Spleen (tissue), 11 donors: ENCODE measurements around the gene CYP26C1. TPM values are rescaled to one million over a fixed set of nuclear protein-coding genes. Genes with fewer than 3 reads are reported as not detected.

Experiments
- DNase-seq: peaks from one replicate; pipeline ENCODE4 v3.0.0-alpha.2; 2020
- H3K27ac ChIP-seq, 8 donors: fragments of 200-600 bp; sonication (generic) in 7 of 8; 1 replicate in 4 of 8; 2 replicates in 4 of 8; pipeline versions ENCODE4 v1.5.0 to v1.8.0; 2016 to 2021; ENCODE audit warnings: inconsistent platforms in 4 of 8, mild to moderate bottlenecking in 4 of 8, moderate library complexity in 1 of 8
- H3K27me3 ChIP-seq, 7 donors: fragments of 200-600 bp; sonication (generic) in 6 of 7; replicated peaks in 1 of 7; 1 replicate in 4 of 7; 2 replicates in 3 of 7; pipeline versions ENCODE4 v1.5.0 to v1.8.0; 2016 to 2021; ENCODE audit warnings: inconsistent platforms in 3 of 7, mild to moderate bottlenecking in 1 of 7
- H3K36me3 ChIP-seq, 6 donors: fragments of 200-600 bp; sonication (generic) in 5 of 6; 1 replicate in 4 of 6; 2 replicates in 2 of 6; pipeline versions ENCODE4 v1.5.0 to v1.8.0; 2016 to 2021; ENCODE audit warnings: inconsistent platforms in 2 of 6
- H3K4me1 ChIP-seq, 6 donors: fragments of 200-600 bp; sonication (generic) in 5 of 6; 1 replicate in 3 of 6; 2 replicates in 3 of 6; pipeline versions ENCODE4 v1.5.0 to v1.8.0; 2016 to 2021; ENCODE audit warnings: inconsistent platforms in 3 of 6
- H3K4me3 ChIP-seq, 8 donors: fragments of 200-600 bp; sonication (generic) in 7 of 8; 1 replicate in 4 of 8; 2 replicates in 4 of 8; pipeline versions ENCODE4 v1.5.0 to v1.8.0; 2016 to 2021; ENCODE audit warnings: inconsistent platforms in 4 of 8, mild to moderate bottlenecking in 4 of 8, moderate library complexity in 2 of 8
- H3K9me3 ChIP-seq, 8 donors: fragments of 200-600 bp; sonication (generic) in 7 of 8; 1 replicate in 4 of 8; 2 replicates in 4 of 8; pipeline versions ENCODE4 v1.5.0 to v1.8.0; 2016 to 2021; ENCODE audit warnings: inconsistent platforms in 4 of 8
- POLR2A ChIP-seq, 3 donors: fragments of 450-650 bp; IDR thresholded peaks; one replicate each; pipeline ENCODE4 v1.5.1; 2017; ENCODE audit warnings: antibody characterized with exemption in 3 of 3, mild to moderate bottlenecking in 1 of 3
- POLR2AphosphoS5 ChIP-seq, 3 donors: sonication (generic); formaldehyde crosslinking; IDR thresholded peaks; one replicate each; pipeline ENCODE4 v1.5.1; 2017; ENCODE audit warnings: antibody characterized with exemption in 3 of 3
- WGBS, 5 donors: extraction: QIAGEN DNeasy Blood & Tissue Kit in 3 of 5; methylation state at CpG; one replicate each; pipeline versions ENCODE4 v1.1.5 to v1.1.7; 2013 to 2018; 5-methylcytosine and 5-hydroxymethylcytosine counted together
- intact Hi-C: fragments of 100-400 bp; cut with DNase I; formaldehyde crosslinking; loops from one replicate; pipeline ENCODE4 v1.15.0; 2023; ENCODE audit warnings: low total_unique reads
- polyA plus RNA-seq, 3 donors: library from polyadenylated mRNA; stranded (reverse); fragments of 200-250 nt; gene quantifications; one replicate each; pipeline ENCODE4 v1.2.1, GENCODE V29; 2013
- total RNA-seq, 7 donors: library from RNA; depleted of rRNA in 3 of 7; stranded (reverse); fragments of >200 nt in 3 of 7; fragmentation: NEBNext Ultra II Directional in 4 of 7; extraction: Animal tissue kit (Norgen Biotek cat#: 25700) in 4 of 7; gene quantifications; one replicate each; pipeline versions ENCODE4 v1.1.0 to v1.2.1, GENCODE V29; 2016 to 2021
- TF ChIP-seq, protein P1 (sequence below), 11 experiments: fragments of 200-600 bp in 7 of 11; fragments of 450-650 bp in 4 of 11; sonication (generic) in 4 of 11; IDR thresholded peaks in 8 of 11; conservative IDR thresholded peaks in 3 of 11; 1 replicate in 7 of 11; 2 replicates in 4 of 11; pipeline versions ENCODE4 v1.4.0 to v1.8.0; 2016 to 2021; ENCODE audit warnings: antibody characterized with exemption in 11 of 11, inconsistent platforms in 4 of 11, mild to moderate bottlenecking in 1 of 11
- donor health status: healthy with polysubstance abuse.
- donor health status: DM: no; HTN: no; CAD: no; lungs with moderate emphysema.
- donor health status: DM: no; HTN: no; CAD: no.
- donor health status: Bipolar disorder and iron deficiency.
- donor health status: healthy.
- donor health status: DM: no; HTN: no; CAD: no.
- donor health status: DM: yes; HTN: yes; CAD: no.

Gene CYP26C1
- total and polyA plus RNA-seq, 10 donors, result 0.04 to 1.3 (median 0.39) TPM

DNA sequence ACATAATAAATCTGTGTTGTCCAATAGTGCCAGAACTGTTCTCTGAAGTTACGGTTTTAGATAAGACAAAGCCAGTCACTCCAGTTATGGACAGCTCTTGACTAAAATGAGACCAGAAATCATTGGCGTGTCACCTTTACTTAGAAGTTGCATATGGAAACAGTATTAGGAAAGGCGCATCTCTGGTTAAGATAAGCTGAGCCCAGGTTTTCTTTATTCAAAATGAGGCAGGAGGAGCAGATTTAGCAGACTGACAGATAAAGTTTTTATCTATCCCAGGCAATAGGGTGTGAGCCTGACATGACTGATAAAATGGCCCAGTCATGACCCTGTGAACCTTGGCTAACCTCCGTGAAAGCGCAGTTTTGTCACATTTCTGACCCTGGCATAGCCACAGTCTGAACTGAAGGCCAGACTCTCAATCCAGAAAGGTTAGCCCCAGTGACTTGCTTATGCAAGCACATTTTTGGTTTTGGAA, 17.3 kb downstream of the CYP26C1 start:
- intact Hi-C loops, result no loop called here
- Histone ChIP-seq H3K27ac (no peak overlapping the region), H3K4me3 (no peak overlapping the region), H3K27me3 (peaks cover 6 to 95% (median 55%) of the 10 kb centered on the region in 7 donors), H3K4me1 (peaks cover 22 to 39% (median 32%) of the 10 kb centered on the region in 6 donors), H3K36me3 (no peaks in the 10 kb centered on the region), H3K9me3 (no peaks in the 10 kb centered on the region)
- TF ChIP-seq POLR2AphosphoS5 (IDR thresholded peaks at IDR 0.05), result no peak
- no peak for TF ChIP-seq POLR2A (IDR thresholded peaks at IDR 0.05)
- TF ChIP-seq, protein P1, sequence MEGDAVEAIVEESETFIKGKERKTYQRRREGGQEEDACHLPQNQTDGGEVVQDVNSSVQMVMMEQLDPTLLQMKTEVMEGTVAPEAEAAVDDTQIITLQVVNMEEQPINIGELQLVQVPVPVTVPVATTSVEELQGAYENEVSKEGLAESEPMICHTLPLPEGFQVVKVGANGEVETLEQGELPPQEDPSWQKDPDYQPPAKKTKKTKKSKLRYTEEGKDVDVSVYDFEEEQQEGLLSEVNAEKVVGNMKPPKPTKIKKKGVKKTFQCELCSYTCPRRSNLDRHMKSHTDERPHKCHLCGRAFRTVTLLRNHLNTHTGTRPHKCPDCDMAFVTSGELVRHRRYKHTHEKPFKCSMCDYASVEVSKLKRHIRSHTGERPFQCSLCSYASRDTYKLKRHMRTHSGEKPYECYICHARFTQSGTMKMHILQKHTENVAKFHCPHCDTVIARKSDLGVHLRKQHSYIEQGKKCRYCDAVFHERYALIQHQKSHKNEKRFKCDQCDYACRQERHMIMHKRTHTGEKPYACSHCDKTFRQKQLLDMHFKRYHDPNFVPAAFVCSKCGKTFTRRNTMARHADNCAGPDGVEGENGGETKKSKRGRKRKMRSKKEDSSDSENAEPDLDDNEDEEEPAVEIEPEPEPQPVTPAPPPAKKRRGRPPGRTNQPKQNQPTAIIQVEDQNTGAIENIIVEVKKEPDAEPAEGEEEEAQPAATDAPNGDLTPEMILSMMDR (IDR thresholded peaks at IDR 0.05 in 8 of 11, conservative IDR thresholded peaks at IDR 0.05 in 3 of 11), result no peak
- no peak for DNase-seq
- WGBS, 5 donors, result 79 to 91% (median 85%) methylated on average over 5 of the region's 5 CpGs

DNA sequence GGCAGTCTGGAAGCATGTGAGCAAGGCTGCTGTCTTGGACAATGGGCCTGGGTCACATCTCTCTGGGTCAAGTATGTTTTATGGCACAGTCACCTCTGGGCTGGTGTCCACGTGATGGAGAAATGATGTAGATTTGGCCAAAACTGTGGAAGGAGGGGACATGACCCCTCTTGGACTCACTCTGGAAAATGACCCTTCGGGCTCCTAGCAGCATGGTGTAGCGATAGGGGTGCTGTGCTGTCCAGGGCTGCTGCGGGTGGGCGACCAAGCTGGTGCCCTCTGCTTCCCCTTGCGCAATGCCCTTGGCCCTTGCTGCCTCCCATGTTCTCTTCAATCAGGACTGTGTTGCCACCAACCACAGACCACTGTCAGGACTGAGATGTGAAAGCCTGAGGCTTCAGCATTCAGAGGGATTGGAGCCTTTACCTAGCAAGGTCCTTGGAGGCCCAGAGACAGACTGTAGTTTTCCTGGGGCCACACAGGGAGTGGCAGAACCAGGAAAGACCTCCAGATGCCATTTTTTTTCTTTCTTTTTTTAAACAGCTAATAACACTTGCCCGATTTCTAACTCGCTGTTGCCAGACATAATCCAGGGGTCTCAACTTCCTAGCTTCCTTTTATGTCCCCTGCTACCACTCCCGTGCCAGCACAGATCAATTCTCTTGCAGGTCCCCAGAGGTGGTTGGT, 19.2 kb downstream of the CYP26C1 start:
- Histone ChIP-seq H3K27ac (no peak overlapping the region), H3K36me3 (no peaks in the 10 kb centered on the region), H3K27me3 (peaks cover 3 to 76% (median 36%) of the 10 kb centered on the region in 7 donors), H3K9me3 (no peaks in the 10 kb centered on the region), H3K4me1 (peaks cover 3 to 19% (median 13%) of the 10 kb centered on the region in 6 donors), H3K4me3 (no peak overlapping the region)
- 45 to 68% (median 53%) methylated on average over 9 of the region's 9 CpGs for WGBS, 5 donors
- TF ChIP-seq, protein P1 (IDR thresholded peaks at IDR 0.05 in 8 of 11, conservative IDR thresholded peaks at IDR 0.05 in 3 of 11), result no peak
- TF ChIP-seq POLR2AphosphoS5 (IDR thresholded peaks at IDR 0.05) (no peak), POLR2A (IDR thresholded peaks at IDR 0.05) (no peak)
- DNase-seq, result peak; percentile 48
- intact Hi-C loops, result loop anchor here (2.0 kb wide), 1 partner anchor 273 kb away; no protein-coding TSS in a partner anchor

DNA sequence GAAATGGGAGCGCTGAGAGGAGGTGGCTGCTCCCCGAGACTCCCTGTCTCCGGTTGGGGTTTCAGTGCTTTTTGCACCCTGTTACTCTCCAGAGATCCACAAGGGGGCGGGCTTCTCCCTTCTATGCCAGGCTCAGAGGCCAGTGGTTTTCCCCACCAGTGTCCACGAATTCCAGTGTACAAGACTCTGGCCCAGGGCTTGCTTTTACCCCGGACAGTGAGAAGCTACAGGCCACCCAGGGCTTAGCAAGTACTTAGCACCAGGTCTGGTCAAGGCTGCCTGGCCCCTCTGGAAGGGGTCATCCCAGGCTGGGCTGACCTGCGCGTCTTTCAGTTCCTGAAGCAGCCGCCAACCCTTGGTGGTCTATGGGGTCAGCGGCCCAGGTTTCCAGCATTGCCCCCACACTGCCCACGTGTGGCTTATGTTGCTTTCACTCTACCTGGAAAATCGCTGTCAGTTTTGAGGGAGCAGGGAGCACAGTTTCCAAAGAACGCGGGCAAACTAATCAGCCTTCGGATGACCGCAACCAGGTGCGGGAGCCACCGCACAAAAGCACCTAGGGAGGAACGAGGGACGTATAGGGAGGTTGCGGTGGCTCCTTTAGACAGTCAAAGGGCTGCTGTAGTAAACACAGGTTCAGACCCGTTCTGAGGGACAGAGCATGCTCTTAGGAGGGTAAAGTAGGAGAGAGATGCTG, 19.9 kb downstream of the CYP26C1 start:
- TF ChIP-seq, protein P1 (IDR thresholded peaks at IDR 0.05 in 8 of 11, conservative IDR thresholded peaks at IDR 0.05 in 3 of 11), result peak; percentile 33 to 87 (median 75)
- TF ChIP-seq POLR2AphosphoS5 (IDR thresholded peaks at IDR 0.05), result no peak
- DNase-seq, result peak; percentile 82
- Histone ChIP-seq H3K9me3 (no peaks in the 10 kb centered on the region), H3K4me1 (peaks cover 0 to 13% (median 7%) of the 10 kb centered on the region in 6 donors), H3K27ac (no peak overlapping the region), H3K4me3 (no peak overlapping the region), H3K27me3 (peaks cover 0 to 69% (median 29%) of the 10 kb centered on the region in 7 donors), H3K36me3 (no peaks in the 10 kb centered on the region)
- 56 to 60% (median 57%) methylated on average over 21 to 22 of the region's 22 CpGs for WGBS, 5 donors
- intact Hi-C loops, result loop anchor here (2.0 kb wide), 1 partner anchor 272 kb away; no protein-coding TSS in a partner anchor

DNA sequence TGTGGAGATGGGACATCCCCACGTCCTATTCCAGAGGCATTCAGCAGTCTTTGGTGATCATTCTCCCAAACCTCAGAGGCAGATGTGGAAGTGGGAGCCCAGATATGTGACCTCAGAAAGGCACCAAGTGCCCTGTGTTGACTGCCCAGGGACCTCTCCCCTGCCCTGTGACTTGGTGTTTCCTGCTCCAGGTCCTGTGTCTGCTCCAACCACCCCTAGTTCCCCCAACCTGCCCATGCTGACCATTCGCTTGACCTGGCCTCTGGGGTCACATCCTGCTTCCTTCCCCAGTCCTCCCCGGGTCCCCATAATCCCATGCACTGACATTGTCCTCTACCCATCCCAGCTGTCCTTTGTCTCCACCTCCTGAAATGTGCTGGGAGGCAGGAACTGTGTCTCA, 20.7 kb downstream of the CYP26C1 start:
- Histone ChIP-seq H3K4me1 (peaks cover 0 to 10% (median 7%) of the 10 kb centered on the region in 6 donors), H3K4me3 (no peak overlapping the region), H3K9me3 (no peaks in the 10 kb centered on the region), H3K27me3 (peaks cover 0 to 61% (median 23%) of the 10 kb centered on the region in 7 donors), H3K27ac (no peak overlapping the region), H3K36me3 (no peaks in the 10 kb centered on the region)
- TF ChIP-seq POLR2AphosphoS5 (IDR thresholded peaks at IDR 0.05) (no peak), POLR2A (IDR thresholded peaks at IDR 0.05) (no peak)
- TF ChIP-seq, protein P1 (IDR thresholded peaks at IDR 0.05 in 8 of 11, conservative IDR thresholded peaks at IDR 0.05 in 3 of 11), result no peak
- DNase-seq, result peak; percentile 30
- 51 to 63% (median 54%) methylated on average over 3 of the region's 3 CpGs for WGBS, 5 donors
- intact Hi-C loops, result loop anchor here (2.0 kb wide), 1 partner anchor 271 kb away; no protein-coding TSS in a partner anchor
